ENCODE results near the gene MPPE1.
"Not testable (repeated sequence)": the region's sequence is repeated elsewhere in the genome, so short reads cannot be mapped to it uniquely, and the experiment has no call there.

The MPPE1 gene

DNA sequence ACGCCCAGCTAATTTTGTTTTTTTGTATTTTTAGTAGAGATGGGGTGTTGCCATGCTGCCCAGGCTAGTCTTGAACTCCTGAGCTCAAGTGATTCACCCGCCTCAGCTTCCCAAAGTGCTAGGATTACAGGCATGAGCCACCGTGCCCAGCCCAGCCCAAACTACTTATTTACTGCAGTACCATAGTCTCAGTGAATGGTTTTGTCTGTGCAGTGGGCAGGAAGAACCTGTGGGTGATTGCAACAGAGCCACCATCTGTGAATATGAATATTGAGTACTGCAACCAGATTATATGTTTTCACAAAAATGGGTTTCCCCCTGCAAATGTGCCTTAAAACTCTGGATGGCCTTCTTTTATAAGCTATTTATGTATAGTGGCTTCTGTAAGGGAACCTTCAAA lies 9.1 kb downstream of the MPPE1 start:
- TF ChIP-seq, protein P1, sequence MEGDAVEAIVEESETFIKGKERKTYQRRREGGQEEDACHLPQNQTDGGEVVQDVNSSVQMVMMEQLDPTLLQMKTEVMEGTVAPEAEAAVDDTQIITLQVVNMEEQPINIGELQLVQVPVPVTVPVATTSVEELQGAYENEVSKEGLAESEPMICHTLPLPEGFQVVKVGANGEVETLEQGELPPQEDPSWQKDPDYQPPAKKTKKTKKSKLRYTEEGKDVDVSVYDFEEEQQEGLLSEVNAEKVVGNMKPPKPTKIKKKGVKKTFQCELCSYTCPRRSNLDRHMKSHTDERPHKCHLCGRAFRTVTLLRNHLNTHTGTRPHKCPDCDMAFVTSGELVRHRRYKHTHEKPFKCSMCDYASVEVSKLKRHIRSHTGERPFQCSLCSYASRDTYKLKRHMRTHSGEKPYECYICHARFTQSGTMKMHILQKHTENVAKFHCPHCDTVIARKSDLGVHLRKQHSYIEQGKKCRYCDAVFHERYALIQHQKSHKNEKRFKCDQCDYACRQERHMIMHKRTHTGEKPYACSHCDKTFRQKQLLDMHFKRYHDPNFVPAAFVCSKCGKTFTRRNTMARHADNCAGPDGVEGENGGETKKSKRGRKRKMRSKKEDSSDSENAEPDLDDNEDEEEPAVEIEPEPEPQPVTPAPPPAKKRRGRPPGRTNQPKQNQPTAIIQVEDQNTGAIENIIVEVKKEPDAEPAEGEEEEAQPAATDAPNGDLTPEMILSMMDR (IDR thresholded peaks at IDR 0.05; ENCODE audit: low read length): no peak
- TF ChIP-seq EZH2 (IDR thresholded peaks at IDR 0.05; ENCODE audit: borderline replicate concordance, low read length): no peak
- Histone ChIP-seq H3K9me3 (ENCODE audit: low read length) (no peaks in the 10 kb centered on the region), H3K9ac (ENCODE audit: low read length) (no peak overlapping the region), H3K4me1 (ENCODE audit: insufficient read depth, low read length, severe bottlenecking) (no peaks in the 10 kb centered on the region), H3K9me2 (ENCODE audit: low read depth, low read length) (no peaks in the 10 kb centered on the region), H2AFZ (ENCODE audit: low read length) (no peak overlapping the region), H3K79me2 (ENCODE audit: insufficient read depth, low read length) (no peaks in the 10 kb centered on the region), H3K4me2 (ENCODE audit: low read length) (no peak overlapping the region), H3F3A (ENCODE audit: insufficient read depth, low read length) (no peaks in the 10 kb centered on the region), H4K20me1 (ENCODE audit: insufficient read depth, low read length) (no peaks in the 10 kb centered on the region), H3K27ac (ENCODE audit: low read depth, low read length, poor library complexity, severe bottlenecking) (no peak overlapping the region), H3K27me3 (ENCODE audit: insufficient read depth, low read length) (no peaks in the 10 kb centered on the region), H3K4me3 (ENCODE audit: low read depth, low read length, poor library complexity, severe bottlenecking) (no peak overlapping the region), H3K36me3 (ENCODE audit: insufficient read depth, low read length) (peaks cover 56% of the 10 kb centered on the region)

DNA sequence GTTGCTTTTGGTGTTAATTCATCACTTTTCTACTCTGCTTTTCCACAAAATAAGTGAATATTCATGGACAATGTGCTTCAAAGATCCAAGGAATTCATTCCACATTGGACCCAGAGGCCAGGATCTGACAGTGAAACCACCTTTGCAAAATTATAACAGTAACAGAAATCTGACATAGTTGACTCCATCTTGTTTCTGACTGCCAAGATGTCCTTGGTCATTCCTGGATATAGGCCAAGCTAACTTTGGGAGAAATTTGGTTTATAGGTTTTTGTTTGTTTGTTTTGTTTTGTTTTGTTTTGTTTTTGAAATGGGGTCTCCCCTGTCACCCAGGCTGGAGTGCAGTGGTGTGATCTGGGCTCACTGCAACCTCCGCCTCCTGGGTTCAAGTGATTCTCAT lies 10.3 kb downstream of the MPPE1 start:
- no peak overlapping the region for H2AFZ ChIP-seq (ENCODE audit: low read length)
- H3K9me2 ChIP-seq (ENCODE audit: low read depth, low read length): no peaks in the 10 kb centered on the region
- no peak for TF ChIP-seq EZH2 (IDR thresholded peaks at IDR 0.05; ENCODE audit: borderline replicate concordance, low read length)
- TF ChIP-seq, protein P1 (IDR thresholded peaks at IDR 0.05; ENCODE audit: low read length): no peak
- H3K79me2 ChIP-seq (ENCODE audit: insufficient read depth, low read length): no peaks in the 10 kb centered on the region
- no peaks in the 10 kb centered on the region for H3K9me3 ChIP-seq (ENCODE audit: low read length)
- H3K36me3 ChIP-seq (ENCODE audit: insufficient read depth, low read length): peaks cover 68% of the 10 kb centered on the region
- no peaks in the 10 kb centered on the region for H3F3A ChIP-seq (ENCODE audit: insufficient read depth, low read length)
- H3K4me1 ChIP-seq (ENCODE audit: insufficient read depth, low read length, severe bottlenecking): no peaks in the 10 kb centered on the region
- no peak overlapping the region for H3K27ac ChIP-seq (ENCODE audit: low read depth, low read length, poor library complexity, severe bottlenecking)
- no peak overlapping the region for H3K4me2 ChIP-seq (ENCODE audit: low read length)
- no peaks in the 10 kb centered on the region for H3K27me3 ChIP-seq (ENCODE audit: insufficient read depth, low read length)
- no peaks in the 10 kb centered on the region for H4K20me1 ChIP-seq (ENCODE audit: insufficient read depth, low read length)
- H3K9ac ChIP-seq (ENCODE audit: low read length): no peak overlapping the region
- H3K4me3 ChIP-seq (ENCODE audit: low read depth, low read length, poor library complexity, severe bottlenecking): no peak overlapping the region

- H3K4me2 ChIP-seq (ENCODE audit: low read length); H3K4me1 ChIP-seq (ENCODE audit: insufficient read depth, low read length, severe bottlenecking); H3K27me3 ChIP-seq (ENCODE audit: insufficient read depth, low read length); H3K4me3 ChIP-seq (ENCODE audit: low read depth, low read length, poor library complexity, severe bottlenecking); H3K27ac ChIP-seq (ENCODE audit: low read depth, low read length, poor library complexity, severe bottlenecking); H3F3A ChIP-seq (ENCODE audit: insufficient read depth, low read length); H4K20me1 ChIP-seq (ENCODE audit: insufficient read depth, low read length); H3K9me3 ChIP-seq (ENCODE audit: low read length); H2AFZ ChIP-seq (ENCODE audit: low read length); H3K79me2 ChIP-seq (ENCODE audit: insufficient read depth, low read length); H3K9me2 ChIP-seq (ENCODE audit: low read depth, low read length); H3K9ac ChIP-seq (ENCODE audit: low read length): not testable (repeated sequence)
- peaks cover 79% of the 10 kb centered on the region for H3K36me3 ChIP-seq (ENCODE audit: insufficient read depth, low read length)
These were observed 15.7 kb downstream of the MPPE1 start for GRCh38 chr18:11892438-11892837.

DNA sequence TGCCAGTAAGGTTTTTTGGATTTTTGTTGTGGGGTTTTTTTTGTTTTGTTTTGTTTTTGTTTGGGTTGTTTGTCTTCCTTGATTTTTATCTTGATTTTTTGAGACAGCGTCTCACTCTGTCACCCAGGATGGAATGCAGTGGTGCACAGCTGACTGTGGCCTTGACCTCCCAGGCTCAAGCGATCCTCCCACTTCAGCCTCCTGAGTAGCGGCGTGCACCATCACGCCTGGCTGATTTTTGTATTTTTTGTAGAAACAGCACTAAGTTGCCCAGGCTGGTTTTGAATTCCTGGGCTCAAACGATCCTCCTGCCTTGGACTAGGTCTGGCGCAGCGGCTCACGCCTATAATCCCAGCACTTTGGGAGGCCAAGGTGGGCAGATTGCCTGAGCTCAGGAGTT lies 16.4 kb downstream of the MPPE1 start:
- no peak overlapping the region for H3K4me3 ChIP-seq (ENCODE audit: low read depth, low read length, poor library complexity, severe bottlenecking)
- H3K36me3 ChIP-seq (ENCODE audit: insufficient read depth, low read length): peaks cover 79% of the 10 kb centered on the region

More for the DNA sequence above, 16.4 kb downstream of the MPPE1 start:
- no peaks in the 10 kb centered on the region for H3K79me2 ChIP-seq (ENCODE audit: insufficient read depth, low read length)
- no peak overlapping the region for H2AFZ ChIP-seq (ENCODE audit: low read length)
- H3K9ac ChIP-seq (ENCODE audit: low read length): no peak overlapping the region
- no peaks in the 10 kb centered on the region for H3K4me1 ChIP-seq (ENCODE audit: insufficient read depth, low read length, severe bottlenecking)
- no peak overlapping the region for H3K4me2 ChIP-seq (ENCODE audit: low read length)
- no peaks in the 10 kb centered on the region for H3K9me2 ChIP-seq (ENCODE audit: low read depth, low read length)
- no peaks in the 10 kb centered on the region for H4K20me1 ChIP-seq (ENCODE audit: insufficient read depth, low read length)
- no peaks in the 10 kb centered on the region for H3F3A ChIP-seq (ENCODE audit: insufficient read depth, low read length)
- TF ChIP-seq, protein P1 (IDR thresholded peaks at IDR 0.05; ENCODE audit: low read length): no peak
- H3K27me3 ChIP-seq (ENCODE audit: insufficient read depth, low read length): no peaks in the 10 kb centered on the region
- no peak overlapping the region for H3K27ac ChIP-seq (ENCODE audit: low read depth, low read length, poor library complexity, severe bottlenecking)
- H3K9me3 ChIP-seq (ENCODE audit: low read length): no peaks in the 10 kb centered on the region

All from OCI-LY1 (cell line).